K562 (cell line): ENCODE data around the gene TSC22D1.

ENCODE experiments used
- GATA2 ChIP-seq: sonication (generic); formaldehyde crosslinking; IDR thresholded peaks from 2 replicates; pipeline ENCODE4 v1.4.0; 2020; ENCODE audit warnings: mild to moderate bottlenecking, missing genetic modification reagents
- GTF2F1 ChIP-seq: IDR thresholded peaks from 2 replicates; pipeline ENCODE4 v1.6.1; 2011; ENCODE audit warnings: low read depth, low read length, improper control_type of control experiment
- ZNF133 ChIP-seq: fragments of 250-450 bp; sonication (Bioruptor Pico); IDR thresholded peaks from 2 replicates; pipeline ENCODE4 v1.4.0; 2020; ENCODE audit warnings: mild to moderate bottlenecking

GRCh38 chr13:44417876-44418275 lies 158.3 kb downstream of the TSC22D1 start:
- TF ChIP-seq GATA2 (no peak), ZNF133 (no peak), GTF2F1 (no peak)
